Bronchial epithelial cell (primary cell): ENCODE results near the gene MAP3K7. TPM values are rescaled to one million over a fixed set of nuclear protein-coding genes. Genes with fewer than 3 reads are reported as not detected.

Experiments used
- DNase-seq: peaks from one replicate; pipeline ENCODE4 v3.0.0-alpha.2; 2010; ENCODE audit warnings: low read depth
- FAIRE-seq: peaks from 2 replicates; lab custom pipeline; 2011; peaks lifted over from hg19 to GRCh38; lab: Jason Lieb, UNC
- H3K27me3 ChIP-seq: 2 replicates; pipeline ENCODE4 v1.5.1; 2011; ENCODE audit warnings: low read length; ENCODE audit not compliant: control insufficient read depth, insufficient read depth
- H3K36me3 ChIP-seq: 2 replicates; pipeline ENCODE4 v1.5.1; 2011; ENCODE audit warnings: low read length; ENCODE audit not compliant: control insufficient read depth, insufficient read depth
- H3K4me3 ChIP-seq: 2 replicates; pipeline ENCODE4 v1.5.1; 2011; ENCODE audit warnings: mild to moderate bottlenecking, low read depth, low read length, control low read depth
- total RNA-seq: library from RNA; depleted of rRNA; stranded (reverse); fragments of >200 nt; gene quantifications from 2 replicates; pipeline ENCODE4 v1.2.1, GENCODE V29; 2014
- TF ChIP-seq, protein P1 (sequence below): IDR thresholded peaks from 2 replicates; pipeline ENCODE4 v1.5.1; 2011; ENCODE audit warnings: mild to moderate bottlenecking, moderate library complexity, low read length, control low read depth, inconsistent platforms; ENCODE audit not compliant: insufficient read depth, severe bottlenecking

The MAP3K7 gene
- total RNA-seq, 1 donor from 2014 or later: 27.6 TPM

DNA sequence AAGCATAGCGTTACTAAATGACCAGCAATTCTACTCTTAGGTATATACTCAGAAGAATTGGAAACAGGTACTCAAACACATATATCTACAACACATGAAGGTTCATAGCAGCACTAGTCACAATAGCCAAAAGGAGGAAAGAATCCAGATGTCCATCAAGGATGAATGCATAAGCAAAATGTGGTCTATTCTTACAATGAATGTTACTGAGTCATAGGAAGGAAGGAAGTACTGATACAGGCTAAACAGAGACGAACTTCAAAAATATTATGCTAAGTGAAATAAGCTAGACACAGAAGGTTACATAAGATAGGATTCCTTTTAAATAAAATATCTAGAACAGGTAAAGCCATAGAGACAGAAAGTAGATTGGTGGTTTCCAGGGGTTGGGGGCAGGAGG lies 93.5 kb downstream of the MAP3K7 start:
- H3K27me3 ChIP-seq: no peaks in the 10 kb centered on the region
- DNase-seq: peak; percentile 64
- no peak for FAIRE-seq
- TF ChIP-seq, protein P1, sequence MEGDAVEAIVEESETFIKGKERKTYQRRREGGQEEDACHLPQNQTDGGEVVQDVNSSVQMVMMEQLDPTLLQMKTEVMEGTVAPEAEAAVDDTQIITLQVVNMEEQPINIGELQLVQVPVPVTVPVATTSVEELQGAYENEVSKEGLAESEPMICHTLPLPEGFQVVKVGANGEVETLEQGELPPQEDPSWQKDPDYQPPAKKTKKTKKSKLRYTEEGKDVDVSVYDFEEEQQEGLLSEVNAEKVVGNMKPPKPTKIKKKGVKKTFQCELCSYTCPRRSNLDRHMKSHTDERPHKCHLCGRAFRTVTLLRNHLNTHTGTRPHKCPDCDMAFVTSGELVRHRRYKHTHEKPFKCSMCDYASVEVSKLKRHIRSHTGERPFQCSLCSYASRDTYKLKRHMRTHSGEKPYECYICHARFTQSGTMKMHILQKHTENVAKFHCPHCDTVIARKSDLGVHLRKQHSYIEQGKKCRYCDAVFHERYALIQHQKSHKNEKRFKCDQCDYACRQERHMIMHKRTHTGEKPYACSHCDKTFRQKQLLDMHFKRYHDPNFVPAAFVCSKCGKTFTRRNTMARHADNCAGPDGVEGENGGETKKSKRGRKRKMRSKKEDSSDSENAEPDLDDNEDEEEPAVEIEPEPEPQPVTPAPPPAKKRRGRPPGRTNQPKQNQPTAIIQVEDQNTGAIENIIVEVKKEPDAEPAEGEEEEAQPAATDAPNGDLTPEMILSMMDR: no peak
- H3K36me3 ChIP-seq: no peaks in the 10 kb centered on the region
- no peak overlapping the region for H3K4me3 ChIP-seq

DNA sequence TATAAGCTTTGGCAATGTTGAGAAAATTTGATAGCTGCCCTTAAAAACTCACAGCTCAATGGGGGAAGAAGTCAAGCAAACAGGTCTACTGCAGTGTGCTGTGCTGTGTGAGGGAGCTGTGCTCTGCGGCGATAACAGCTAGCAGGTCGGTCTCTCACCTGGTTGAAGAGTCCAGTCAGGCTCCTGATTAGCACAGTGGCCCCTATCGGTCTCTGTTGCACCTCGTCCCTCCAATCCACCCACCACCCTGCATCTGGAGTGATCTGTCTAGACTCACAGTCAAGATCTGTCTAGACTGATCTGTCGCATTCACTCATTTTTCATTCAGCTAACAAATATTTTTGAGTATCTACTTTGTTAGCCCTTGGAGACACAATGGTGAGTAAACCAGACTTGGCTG lies 94.1 kb downstream of the MAP3K7 start:
- TF ChIP-seq, protein P1: no peak
- H3K27me3 ChIP-seq: no peaks in the 10 kb centered on the region
- DNase-seq: no peak
- no peak overlapping the region for H3K4me3 ChIP-seq
- no peaks in the 10 kb centered on the region for H3K36me3 ChIP-seq
- no peak for FAIRE-seq

DNA sequence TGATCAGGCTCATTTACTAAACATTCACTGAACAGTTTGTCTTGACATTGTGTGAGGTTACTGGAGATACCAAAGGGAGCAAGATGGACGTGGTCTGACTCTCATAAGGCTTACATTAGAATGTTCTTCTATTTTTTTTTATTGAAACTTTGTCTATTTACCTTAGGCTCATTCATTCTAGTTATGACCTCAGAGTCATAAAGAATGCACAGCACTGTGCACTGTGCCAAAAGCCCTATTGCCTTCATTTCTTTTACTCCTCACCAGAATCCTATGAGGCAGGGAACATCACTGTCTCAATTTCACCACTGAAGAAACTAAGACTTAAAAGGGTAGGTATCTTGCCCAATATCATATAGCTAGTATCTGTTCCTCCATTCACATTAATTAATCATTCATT lies 94.5 kb downstream of the MAP3K7 start:
- FAIRE-seq (no peak), DNase-seq (no peak)
- Histone ChIP-seq H3K4me3 (no peak overlapping the region), H3K27me3 (no peaks in the 10 kb centered on the region), H3K36me3 (no peaks in the 10 kb centered on the region)
- TF ChIP-seq, protein P1: no peak

- TF ChIP-seq, protein P1: no peak
- no peaks in the 10 kb centered on the region for H3K36me3 ChIP-seq
- no peaks in the 10 kb centered on the region for H3K27me3 ChIP-seq
- DNase-seq (no peak), FAIRE-seq (no peak)
- H3K4me3 ChIP-seq: no peak overlapping the region
Measured at GRCh38 chr6:90490030-90490716, 96.7 kb downstream of the MAP3K7 start.

DNA sequence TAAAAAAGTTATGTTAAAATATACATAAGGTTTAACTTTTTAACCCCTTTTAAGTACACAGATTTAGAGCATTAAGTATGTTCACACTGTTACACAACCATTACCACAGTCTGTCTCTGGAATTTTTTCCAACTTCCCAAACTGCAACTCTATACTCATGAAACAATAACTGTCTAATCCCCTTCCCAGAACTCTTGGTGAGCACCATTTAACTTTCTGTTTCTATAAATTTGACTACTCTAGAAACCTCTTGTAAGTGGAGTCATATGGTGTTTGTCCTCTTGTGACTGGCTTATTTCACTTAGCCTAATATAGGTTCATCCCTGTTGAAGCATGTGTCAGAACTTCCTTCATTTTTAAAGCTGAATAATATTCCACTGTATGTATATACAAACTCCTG lies 98.1 kb downstream of the MAP3K7 start:
- TF ChIP-seq, protein P1: no peak
- DNase-seq: no peak
- no peaks in the 10 kb centered on the region for H3K36me3 ChIP-seq
- no peak overlapping the region for H3K4me3 ChIP-seq
- FAIRE-seq: no peak
- no peaks in the 10 kb centered on the region for H3K27me3 ChIP-seq
